ENCODE measurements around the gene ZCCHC2.

- TF ChIP-seq CTCF (IDR thresholded peaks at IDR 0.05; ENCODE audit: poor library complexity) = no peak
- TF ChIP-seq EZH2 (IDR thresholded peaks at IDR 0.05; ENCODE audit: borderline replicate concordance) = no peak
Measured at GRCh38 chr18:62588217-62588616, 65.4 kb downstream of the ZCCHC2 start.

Measured in hepatocyte (in vitro differentiated cells).